SK-N-MC (cell line): ENCODE measurements around the gene SINHCAF.

Experiments used
- EZH2 ChIP-seq: fragments of 200-600 bp; sonication (generic); IDR thresholded peaks from one replicate; pipeline ENCODE4 v1.6.1; 2017; ENCODE audit warnings: antibody characterized with exemption
- POLR2AphosphoS5 ChIP-seq: IDR thresholded peaks from 2 replicates; pipeline ENCODE4 v1.6.1; 2012; ENCODE audit warnings: mild to moderate bottlenecking, low read depth, low read length, borderline replicate concordance

- no peak for TF ChIP-seq POLR2AphosphoS5
- no peak for TF ChIP-seq EZH2
These were observed 77.1 kb downstream of the SINHCAF start for GRCh38 chr12:31248815-31249214.
